KOPT-K1 (cell line): ENCODE results near the gene LRRC3.
"Not testable (repeated sequence)": the region's sequence is repeated elsewhere in the genome, so short reads cannot be mapped to it uniquely, and the experiment has no call there.

Source experiments
- H3K27ac ChIP-seq: fragments of 200-600 bp; sonication (generic); 2 replicates; pipeline ENCODE4 v1.5.1; 2016; ENCODE audit warnings: antibody characterized with exemption, mild to moderate bottlenecking, low read depth, low read length; ENCODE audit not compliant: poor library complexity, severe bottlenecking
- H3K36me3 ChIP-seq: fragments of 200-600 bp; sonication (generic); 2 replicates; pipeline ENCODE4 v1.5.1; 2017; ENCODE audit warnings: antibody characterized with exemption, mild to moderate bottlenecking, low read length, moderate library complexity; ENCODE audit not compliant: insufficient read depth
- H3K9me3 ChIP-seq: fragments of 200-600 bp; sonication (generic); 2 replicates; pipeline ENCODE4 v1.5.1; 2017; ENCODE audit warnings: antibody characterized with exemption, low read length, mild to moderate bottlenecking; ENCODE audit not compliant: insufficient read depth, poor library complexity, severe bottlenecking

The LRRC3 gene

DNA sequence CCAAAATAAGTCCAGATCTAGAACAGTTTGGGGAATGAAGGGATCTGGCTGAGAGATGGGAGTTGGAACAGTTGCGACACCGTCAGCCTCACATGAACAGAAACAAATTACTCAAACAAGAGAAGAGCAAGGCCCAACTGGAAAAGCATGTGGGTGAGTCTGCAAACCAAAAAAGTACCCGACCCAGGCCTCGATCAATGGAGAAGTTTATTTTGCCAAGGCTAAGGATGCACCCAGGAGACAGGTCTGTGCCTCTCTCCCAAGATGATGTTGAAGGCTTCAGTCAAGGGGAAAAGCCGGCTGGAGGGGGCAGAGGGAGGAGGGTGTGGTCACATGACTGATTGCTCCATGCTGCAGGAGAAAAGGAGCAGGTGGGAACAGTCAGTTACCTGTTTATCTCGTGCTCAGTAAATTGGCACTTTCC lies 42.4 kb downstream of the LRRC3 start:
- H3K36me3 ChIP-seq = no peaks in the 10 kb centered on the region
- H3K27ac ChIP-seq = no peak overlapping the region
- peaks cover 12% of the 10 kb centered on the region for H3K9me3 ChIP-seq

GRCh38 chr21:44498280-44499210 lies 43.2 kb downstream of the LRRC3 start:
- Histone ChIP-seq H3K27ac (no peak overlapping the region), H3K36me3 (no peaks in the 10 kb centered on the region), H3K9me3 (peaks cover 4% of the 10 kb centered on the region)

DNA sequence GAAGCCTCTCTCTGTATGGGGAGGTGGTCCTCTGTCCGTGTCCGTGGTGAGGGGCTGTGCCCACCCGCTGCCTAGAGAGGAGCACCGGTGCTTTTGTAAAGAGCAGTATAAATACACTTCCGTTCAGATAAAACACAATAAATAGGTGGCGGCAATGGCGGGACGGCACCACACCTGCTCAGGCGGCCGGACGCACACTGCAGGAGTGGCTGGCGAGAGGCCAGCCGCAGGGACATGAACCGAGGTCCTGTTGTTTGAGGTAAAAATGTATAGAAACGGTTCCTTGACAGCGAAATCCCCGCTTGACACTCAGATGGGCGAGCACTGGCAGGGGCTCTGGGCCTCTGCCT lies 43.9 kb downstream of the LRRC3 start:
- no peaks in the 10 kb centered on the region for H3K36me3 ChIP-seq
- H3K9me3 ChIP-seq = no peaks in the 10 kb centered on the region
- H3K27ac ChIP-seq = no peak overlapping the region

- no peaks in the 10 kb centered on the region for H3K9me3 ChIP-seq
- no peak overlapping the region for H3K27ac ChIP-seq
- H3K36me3 ChIP-seq = no peaks in the 10 kb centered on the region
Observed at GRCh38 chr21:44499631-44500030, 44.3 kb downstream of the LRRC3 start.

DNA sequence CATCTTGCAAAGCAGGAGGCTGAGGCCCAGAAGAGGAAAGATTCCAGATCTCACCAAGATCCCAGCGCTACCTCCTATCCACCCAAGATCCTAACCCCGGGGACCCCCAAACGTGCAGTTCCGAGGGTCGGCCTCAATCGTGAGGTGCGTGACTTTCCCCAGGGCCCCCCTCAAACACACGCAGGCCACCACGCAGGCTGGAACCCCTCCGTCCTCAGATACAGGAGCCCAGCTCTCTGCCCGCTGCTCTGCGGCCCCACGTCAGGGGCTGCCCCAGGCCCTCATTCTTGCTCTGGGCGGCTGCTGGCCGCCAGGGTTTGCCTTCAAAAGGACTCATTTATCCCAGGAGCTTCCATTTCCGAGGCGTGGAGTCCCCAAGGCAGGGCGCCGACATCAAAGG lies 44.8 kb downstream of the LRRC3 start:
- H3K36me3 ChIP-seq = no peaks in the 10 kb centered on the region
- no peak overlapping the region for H3K27ac ChIP-seq
- no peaks in the 10 kb centered on the region for H3K9me3 ChIP-seq

GRCh38 chr21:44502171-44502958 lies 47.1 kb downstream of the LRRC3 start:
- Histone ChIP-seq H3K9me3 (no peaks in the 10 kb centered on the region), H3K27ac (no peak overlapping the region), H3K36me3 (no peaks in the 10 kb centered on the region)

GRCh38 chr21:44503006-44503889 lies 47.9 kb downstream of the LRRC3 start:
- H3K27ac ChIP-seq, H3K9me3 ChIP-seq, H3K36me3 ChIP-seq: not testable (repeated sequence)

DNA sequence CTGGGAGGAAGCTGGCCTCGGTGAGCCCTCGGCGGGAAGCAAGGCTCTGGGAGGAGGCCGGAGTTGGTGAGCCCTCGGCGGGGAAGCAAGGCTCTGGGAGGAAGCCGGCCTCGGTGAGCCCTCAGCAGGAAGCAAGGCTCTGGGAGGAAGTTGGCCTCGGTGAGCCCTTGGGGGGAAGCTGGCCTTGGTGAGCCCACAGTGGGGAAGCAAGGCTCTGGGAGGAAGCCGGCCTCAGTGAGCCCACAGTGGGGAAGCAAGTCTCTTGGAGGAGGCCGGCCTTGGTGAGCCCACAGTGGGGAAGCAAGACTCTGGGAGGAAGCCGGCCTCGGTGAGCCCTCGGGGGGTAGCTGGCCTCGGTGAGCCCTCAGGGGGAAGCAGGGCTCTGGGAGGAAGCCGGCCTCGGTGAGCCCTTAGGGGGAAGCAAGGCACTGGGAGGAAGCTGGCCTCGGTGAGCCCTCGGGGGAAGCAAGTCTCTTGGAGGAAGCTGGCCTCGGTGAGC lies 48.6 kb downstream of the LRRC3 start:
- no peaks in the 10 kb centered on the region for H3K9me3 ChIP-seq
- H3K27ac ChIP-seq = no peak overlapping the region
- no peaks in the 10 kb centered on the region for H3K36me3 ChIP-seq

DNA sequence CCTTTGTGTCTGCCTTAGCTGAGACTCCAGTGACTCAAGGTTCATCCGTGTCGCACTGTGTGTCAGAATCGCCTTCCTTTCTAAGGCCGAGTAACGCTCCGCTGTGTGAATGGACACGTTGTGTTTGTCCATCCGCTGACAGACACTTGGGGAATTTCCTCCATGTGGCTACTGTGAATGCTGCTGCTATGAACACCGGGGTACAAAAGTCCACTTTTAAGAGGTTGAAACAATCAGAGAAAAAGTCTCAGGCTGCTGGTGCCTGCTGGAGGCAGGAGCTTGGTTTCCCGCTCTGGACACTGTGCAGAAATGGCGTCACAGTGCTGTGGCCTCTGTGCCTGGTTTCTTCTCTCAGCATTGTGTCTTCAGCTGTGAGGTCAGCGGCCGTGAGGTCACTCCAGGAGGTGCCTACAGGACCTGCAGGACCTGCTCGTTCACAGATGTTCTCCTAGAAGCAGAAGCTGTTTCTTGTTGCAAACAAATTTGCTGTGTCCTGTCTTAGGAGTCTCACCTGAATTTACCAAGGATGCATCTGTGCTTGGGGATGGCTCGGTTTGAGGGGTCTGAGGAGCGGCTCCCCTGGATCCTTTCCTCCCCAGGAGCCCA lies 50.5 kb downstream of the LRRC3 start:
- Histone ChIP-seq H3K36me3 (no peaks in the 10 kb centered on the region), H3K27ac (no peak overlapping the region), H3K9me3 (no peaks in the 10 kb centered on the region)

DNA sequence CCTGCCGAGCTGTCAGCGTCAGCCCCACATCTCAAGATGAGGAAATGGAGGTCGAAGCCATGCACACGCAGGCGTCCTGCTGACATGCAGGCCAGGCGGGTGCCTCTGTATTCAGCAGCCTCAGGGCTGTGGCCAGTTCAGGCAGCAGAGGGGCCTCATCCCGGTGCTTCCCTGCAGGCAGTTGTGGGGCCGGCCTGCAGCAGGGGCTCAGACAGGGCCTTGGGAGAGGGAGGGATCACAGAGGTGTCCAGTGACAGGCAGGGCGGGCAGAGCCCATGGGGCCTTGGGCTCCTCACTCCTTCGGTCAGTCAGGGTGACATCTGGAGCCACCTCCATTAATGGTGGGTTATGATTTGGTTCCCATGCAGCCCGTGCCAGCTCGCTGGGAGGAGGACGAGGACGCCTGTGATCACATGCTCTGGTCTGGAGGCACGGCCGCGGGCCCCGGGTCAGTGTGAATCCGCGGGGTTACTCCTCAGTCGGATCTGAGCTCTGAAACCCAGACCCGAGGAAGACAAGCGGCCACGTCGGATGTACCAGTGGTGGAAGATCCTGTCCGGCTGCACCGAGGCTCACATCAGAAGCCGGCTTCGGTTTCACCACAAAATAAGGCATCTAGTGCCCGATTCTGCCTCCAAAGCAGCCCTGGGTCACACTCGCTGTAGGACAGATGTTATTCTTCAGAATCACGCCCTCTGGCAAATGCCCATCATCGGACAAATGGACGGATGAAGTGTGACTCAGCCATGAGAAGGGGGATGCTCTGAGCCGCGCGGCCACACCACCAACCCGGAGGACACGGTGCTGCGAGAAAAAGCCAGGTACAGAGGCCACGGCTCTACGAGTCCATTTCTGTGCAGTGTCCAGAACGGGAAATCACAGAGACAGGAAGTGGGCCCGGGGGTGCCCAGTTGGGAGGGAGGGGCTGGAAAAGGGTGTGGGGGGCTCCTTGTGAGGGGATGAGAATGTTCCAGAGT lies 51.3 kb downstream of the LRRC3 start:
- H3K27ac ChIP-seq = no peak overlapping the region
- H3K36me3 ChIP-seq = no peaks in the 10 kb centered on the region
- no peaks in the 10 kb centered on the region for H3K9me3 ChIP-seq

- H3K9me3 ChIP-seq = no peaks in the 10 kb centered on the region
- H3K36me3 ChIP-seq = no peaks in the 10 kb centered on the region
- H3K27ac ChIP-seq = no peak overlapping the region
Observed at GRCh38 chr21:44507673-44508425, 52.5 kb downstream of the LRRC3 start.

DNA sequence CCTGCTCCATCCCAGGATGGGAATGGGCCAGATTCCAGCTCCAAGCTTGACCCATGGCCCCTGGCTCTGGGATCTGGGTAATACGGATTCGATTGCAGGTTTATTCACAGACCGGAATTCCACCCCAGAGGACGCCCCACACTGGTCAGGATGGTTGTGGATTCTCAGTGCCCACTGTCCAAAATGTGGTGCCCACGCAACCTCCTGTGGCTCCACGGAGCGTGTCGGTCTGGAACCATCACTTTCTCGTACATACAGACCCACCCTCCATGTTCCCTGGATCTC lies 53.1 kb downstream of the LRRC3 start:
- H3K36me3 ChIP-seq = no peaks in the 10 kb centered on the region
- H3K27ac ChIP-seq = no peak overlapping the region
- no peaks in the 10 kb centered on the region for H3K9me3 ChIP-seq

- Histone ChIP-seq H3K27ac (no peak overlapping the region), H3K36me3 (no peaks in the 10 kb centered on the region)
Observed at GRCh38 chr21:44508711-44509445, 53.6 kb downstream of the LRRC3 start.

More at GRCh38 chr21:44508711-44509445, 53.6 kb downstream of the LRRC3 start:
- H3K9me3 ChIP-seq = no peaks in the 10 kb centered on the region
